GM19240 (cell line): ENCODE data around the gene SOX12.
"Not testable (repeated sequence)": the region's sequence is repeated elsewhere in the genome, so short reads cannot be mapped to it uniquely, and the experiment has no call there.

Experiments
- DNase-seq: peaks from one replicate; pipeline ENCODE4 v3.0.0; 2011; ENCODE audit warnings: low spot score; ENCODE audit not compliant: insufficient read length

Gene SOX12

DNA sequence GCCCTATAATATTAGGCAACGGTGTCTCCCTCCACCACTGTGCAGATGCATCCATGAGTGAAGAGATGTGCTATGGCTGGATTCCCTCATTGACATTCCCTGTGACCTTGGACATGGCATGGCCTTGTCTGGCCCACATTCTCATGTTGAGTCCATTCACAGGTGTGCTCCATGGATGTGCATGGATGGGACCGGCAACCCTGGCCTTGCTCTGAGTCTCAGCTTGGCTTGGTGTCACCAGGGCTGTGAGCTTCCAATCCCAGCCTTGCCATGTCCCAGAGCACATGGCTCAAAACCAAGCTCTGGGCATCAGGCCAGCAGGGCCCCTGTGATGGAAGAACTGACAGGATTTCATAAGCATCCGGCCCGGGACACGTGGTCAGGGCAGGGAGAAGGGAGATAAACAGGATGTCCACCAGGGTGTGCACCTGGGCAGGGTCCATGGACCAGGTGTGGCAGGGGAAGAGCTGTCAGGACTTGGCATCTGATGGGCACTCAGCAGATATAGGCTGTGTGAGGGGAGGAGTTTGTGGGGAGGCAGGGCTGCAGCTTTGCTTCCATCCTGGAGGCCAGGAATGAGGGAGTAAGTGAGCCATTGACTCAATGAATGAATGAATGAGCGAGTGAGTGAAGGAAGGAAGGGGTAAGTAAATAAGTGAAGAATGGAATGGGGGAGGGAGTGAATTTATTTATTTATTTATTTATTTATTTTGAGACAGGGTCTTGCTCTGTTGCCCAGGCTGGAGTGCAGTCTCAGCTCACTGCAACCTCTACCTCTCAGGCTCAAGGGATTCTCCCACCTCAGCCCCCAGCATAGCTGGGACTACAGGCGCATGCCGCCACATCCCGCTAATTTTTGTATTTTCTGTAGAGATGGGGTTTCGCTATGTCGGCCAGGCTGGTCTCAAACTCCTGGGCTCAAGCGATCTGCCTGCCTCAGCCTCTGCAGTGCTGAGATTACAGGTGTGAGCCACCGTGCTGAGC lies 37.2 kb downstream of the SOX12 start:
- no peak for DNase-seq

DNA sequence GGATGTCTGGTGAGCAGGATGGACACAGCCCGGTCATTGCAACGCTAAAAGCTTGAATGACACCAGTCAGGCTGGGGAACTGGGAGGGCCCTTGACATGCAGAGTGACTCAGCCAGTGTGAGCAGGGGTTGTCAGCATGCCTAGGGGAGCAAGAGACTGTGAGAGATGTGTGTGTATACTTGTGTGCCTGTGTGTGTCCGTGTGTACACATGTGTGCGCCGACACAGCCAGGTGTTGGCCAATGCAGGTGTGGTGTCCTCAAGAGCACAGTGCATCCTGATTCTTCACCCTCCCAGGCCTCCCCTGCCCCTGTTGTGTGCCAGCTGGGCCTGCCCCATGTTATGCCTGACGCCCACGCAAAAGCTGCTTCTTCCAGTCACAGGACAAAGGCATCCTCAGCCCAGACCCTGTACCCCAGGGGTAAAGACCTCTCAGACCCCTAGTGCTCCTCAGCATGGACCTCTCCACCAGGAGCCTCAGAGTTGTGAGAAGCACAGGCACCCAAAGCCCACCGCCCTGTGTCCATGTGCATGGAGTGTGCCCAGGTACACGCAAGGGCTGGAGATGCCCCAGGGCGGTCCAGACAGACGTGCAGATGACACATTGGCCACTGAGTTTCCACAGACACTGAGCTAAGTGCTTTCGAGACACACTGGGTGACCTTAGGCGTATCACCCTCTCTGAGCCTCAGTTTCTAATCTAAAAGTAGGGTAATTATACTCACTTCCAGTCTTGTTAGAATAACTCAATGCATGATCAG lies 38.1 kb downstream of the SOX12 start:
- no peak for DNase-seq

DNA sequence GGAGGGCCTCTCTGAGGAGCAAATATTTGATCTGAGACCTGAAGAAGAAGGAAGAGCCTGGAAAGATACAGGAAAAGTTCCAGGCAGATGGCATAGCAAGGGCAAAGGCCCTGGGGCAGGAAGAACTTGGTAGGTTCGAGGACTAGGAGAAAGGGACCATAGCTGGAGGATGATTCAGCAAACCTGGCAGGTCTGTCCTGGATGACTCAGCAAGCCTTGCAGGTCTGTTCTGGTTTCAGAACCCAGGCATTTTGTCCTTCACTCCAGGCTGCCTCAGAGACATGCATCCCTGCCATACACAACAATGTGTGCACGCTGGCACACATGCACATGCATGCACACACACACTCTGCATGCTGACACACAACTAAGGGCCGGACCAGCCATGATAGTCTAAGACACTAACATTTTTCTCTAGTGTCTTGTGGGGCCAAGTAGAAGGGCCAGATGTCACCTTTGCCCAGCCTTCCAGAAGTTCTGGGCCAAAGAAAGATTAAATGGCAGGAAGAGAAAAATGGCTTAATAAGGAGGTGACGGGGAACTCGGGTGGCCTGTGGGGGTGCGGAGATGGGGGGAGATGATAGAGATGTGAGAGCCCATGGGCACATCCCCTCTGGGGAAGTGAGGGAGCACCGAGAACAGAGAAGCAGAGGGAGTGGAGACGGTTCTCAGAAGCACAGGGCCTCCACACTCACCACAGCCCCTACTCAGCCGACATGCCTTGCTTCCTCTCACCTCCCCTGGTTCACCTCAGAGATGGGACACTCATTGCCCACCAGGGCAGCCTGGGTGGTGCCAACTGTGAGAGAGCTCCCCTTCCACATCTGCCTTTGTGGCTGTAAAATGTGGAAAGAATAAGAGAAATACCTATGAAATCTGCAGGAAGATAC lies 39.8 kb downstream of the SOX12 start:
- DNase-seq: no peak

DNA sequence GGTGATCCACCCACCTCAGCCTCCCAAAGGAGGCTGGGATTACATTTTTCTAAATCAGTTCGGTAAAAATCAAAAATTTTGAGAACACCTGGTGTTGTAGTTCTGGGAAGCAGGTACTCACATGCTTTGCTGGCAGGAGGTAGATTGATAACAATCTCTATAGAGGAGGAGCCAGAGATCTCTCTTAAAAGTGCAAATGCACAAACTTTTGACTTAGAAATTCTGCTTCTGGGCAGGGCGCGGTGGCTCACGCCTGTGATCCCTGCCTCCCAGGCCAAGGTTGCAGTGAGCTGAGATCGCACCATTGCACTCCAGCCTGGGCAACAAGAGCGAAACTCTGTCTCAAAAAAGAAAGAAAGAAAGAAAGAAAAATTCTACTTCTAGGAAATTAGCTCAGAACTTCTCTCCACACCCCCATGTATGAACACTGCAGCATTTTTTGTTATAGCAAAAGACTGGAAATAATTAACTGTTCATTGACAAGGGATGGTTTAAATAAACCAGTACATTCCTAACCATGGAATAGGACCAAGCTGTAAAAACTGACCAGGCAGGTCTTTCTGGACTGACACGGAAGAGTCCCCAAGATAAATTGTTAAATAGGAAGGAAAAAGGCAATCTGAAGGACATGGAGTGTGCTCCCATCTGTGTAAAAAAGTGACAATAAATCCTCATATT lies 40.8 kb downstream of the SOX12 start:
- DNase-seq: no peak

DNA sequence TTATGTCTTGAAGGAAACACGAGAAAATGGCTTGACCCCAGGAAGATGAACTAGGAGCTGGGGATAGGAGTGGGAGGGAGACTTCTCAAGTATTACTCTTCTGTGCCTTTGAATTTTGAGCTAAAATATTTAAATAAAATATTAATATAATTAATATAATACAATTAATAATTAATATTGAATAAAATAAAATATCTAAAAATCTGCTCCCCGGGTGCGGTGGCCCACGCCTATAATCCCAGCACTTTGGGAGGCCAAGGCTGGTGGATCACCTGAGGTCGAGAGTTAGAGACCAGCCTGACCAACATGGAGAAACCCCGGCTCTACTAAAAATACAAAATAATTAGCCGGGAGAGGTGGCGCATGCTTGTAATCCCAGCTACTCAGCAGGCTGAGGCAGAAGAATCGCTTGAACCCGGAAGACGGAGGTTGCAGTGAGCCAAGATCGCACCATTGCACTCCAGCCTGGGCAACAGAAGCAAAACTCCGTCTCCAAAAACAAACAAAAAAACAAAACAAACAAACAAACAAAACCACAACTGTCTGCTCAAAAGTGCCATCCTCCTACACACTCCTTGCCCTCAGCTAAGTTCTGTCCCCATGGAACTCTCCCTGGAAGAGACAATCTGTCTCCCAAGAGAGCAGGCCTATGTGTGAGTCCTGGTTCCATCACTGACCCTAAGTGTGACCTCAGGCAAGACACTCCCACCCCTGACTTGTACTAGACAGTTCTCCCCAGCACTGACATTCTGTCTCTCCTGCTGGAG lies 41.5 kb downstream of the SOX12 start:
- DNase-seq: no peak

DNA sequence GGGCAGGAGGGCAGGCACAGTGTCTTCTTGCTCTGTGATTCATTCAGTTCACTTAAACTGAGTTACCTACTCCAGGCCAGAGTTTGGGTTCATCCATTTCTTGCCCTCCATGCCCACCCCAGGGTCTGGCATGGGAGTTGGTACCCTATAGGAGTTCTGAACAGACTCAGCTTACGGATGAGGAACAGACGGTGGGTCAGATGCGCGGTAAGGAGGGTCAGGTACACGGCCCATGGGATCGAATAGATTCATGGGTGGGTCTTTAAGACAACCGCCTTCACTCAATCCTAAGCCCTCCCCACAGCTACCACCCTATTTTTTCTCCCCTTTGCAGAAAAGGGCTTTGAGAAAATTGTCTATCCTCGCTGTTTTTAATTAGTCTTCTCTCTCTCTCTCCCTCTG lies 42.1 kb downstream of the SOX12 start:
- no peak for DNase-seq

DNA sequence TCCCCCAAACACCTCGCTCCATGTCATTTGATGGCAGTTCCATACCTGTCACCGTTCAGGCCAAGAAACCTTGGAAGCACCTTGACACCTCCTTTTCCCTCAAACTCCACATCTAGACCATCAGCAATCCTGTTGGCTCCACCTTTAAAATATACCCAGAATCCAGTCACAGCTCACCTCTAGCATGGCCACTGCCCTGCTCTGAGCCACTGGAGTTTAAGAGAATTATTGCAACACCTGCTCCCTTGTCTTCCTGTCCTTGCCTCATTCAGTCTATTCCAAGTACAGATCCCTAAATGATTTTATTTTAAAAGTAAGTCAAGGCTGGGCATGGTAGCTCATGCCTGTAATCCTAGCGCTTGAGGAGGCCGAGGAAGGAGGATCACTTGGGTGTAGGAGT lies 43.6 kb downstream of the SOX12 start:
- DNase-seq: no peak

DNA sequence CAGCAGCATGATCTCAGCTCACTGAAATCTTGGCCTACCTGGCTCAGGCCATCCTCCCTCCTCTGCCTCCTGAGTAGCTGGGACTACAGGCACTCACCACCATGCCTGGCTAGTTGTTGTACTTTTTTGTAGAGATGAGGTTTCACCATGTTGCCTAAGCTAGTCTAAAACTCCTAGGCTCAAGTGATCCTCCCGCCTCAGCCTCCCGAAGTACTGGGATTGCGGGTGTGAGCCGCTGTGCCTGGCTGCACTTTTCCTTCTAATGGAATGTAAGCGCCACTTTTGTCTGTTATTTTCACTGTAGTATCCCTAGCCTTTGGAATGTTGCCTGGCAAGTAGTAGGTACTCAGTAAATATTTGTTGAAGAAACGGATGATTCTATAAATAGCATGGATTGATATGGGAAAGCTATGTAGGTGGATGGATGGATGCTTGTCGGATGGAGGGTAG lies 44.8 kb downstream of the SOX12 start:
- no peak for DNase-seq

DNA sequence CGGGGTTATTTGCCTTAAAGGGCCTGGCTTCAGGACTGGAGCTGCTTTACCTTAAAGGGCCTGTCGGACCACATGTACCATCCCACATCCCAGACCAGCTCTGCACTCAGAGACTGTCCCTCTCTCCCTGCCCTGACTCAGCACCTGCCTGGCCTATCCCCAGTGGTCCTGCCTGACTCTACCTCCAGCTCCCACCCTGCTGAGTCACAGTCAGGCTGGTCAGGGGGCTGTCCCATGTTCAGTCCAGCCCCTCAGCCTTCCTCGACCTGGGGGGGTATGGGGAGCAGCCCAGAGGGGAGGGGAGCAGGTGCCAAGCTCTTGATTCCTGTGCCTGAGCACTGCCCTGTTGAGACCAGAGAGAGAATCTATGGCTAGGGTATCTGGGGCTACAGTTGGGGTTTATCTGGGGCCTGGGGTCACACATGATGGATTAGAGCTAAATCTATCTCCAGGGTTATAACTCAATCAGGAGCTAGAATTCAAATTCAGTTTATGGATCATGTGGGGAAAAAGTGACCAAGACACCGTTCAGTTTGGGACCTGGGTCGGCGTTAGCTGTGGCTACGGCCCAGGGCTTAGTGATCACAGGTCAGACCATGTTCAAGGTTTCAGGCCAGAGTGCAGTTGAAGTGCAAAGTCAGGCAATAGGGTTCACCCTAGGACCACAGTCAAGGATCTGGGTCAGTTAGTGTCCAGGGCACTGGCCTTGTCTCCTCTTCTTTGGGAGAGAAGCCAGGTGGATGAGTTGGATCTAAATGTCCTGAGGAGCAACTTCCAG lies 45.8 kb downstream of the SOX12 start:
- no peak for DNase-seq

DNA sequence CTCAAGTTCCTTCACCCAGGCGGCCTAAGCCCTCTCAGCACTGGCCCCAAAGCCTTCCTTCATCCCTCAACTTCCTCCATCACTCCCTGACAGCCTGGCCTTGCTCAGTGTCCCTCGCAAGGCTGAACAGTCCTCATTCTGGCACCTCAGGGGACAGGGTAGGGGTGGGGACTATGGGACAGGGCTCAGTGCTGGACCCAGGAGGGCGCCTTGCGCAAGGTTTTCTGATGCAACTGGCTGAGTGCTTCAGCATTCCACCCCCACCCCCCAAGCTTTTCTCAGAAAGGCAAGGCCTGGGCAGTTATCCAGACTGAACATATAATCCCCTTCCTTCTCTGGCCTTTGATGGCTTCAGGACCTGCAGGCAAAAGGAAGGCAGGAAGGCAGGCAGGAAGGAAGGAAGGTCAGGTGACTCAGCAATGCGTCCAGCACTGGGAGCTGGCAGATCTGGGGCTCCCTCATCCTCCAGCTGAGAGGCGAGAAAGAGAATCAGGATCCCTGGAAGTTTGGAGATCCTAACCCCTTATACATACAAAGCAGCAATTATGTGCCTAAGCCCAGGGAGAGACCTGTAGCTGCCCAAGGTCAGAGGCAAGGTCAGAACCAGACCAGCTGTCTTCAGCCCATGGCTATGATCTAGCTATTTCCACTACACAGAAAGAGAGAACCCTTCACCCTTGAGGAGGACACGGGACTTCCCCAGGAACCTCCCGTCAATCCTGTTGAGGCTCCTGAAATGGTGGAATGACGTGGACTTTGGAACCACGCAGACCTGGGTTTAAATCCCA lies 46.6 kb downstream of the SOX12 start:
- DNase-seq: no peak

DNA sequence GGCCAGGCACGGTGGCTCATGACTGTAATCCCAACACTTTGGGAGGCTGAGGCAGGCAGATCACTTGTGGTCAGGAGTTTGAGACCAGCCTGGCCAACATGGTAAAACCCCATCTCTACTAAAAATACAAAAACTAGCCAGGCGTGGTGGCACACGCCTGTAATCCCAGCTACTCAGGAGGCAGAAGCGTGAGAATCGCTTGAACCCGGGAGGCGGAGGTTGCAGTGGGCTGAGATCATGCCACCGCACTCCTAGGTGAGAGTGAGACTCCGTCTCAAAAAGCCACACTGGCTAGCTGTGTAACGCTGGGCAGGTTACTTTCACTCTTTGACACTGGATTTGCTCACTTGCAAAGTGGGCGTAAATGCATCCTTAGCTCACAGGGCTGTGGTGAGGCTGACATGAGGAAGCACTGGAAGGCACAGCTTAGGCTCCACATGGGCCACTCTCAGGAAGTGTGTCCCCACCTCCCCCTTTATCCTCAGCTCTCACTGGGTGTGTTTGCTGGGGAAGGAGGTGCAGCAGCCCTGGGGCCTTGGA lies 47.3 kb downstream of the SOX12 start:
- DNase-seq: not testable (repeated sequence)

DNA sequence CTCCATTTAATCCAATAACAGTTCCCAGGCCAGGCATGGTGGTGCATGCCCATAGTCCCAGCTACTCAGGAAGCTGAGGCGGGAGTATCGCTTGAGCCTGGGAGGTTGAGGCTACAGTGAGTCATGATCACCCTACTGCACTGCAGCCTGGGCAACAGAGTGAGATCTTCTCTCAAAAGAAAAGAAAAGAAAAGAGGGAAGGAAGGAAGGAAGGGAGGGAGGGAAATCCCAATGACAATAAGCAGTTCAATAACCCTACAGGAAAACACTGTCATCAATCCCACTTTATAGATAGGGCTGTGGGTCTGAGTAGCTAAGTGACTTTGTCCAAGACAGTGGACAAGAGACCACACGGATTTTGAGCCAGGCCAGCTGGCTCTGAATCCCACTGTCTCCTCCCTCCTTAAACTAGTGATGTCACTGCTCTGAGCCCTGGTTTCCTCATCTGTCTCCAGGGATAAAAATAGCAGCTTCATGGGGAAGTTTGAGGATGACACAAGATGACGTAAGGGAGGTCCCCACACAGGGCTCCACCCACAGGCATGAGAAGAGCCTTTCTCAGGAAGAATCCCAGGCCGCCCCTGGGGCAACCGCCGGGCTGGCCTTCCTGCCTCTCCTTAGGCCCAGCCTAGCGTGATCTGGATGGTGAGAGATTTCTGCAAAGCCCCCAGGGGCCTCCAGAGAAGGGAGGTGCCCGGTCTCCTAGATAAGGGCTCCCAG lies 48.0 kb downstream of the SOX12 start:
- DNase-seq: no peak

DNA sequence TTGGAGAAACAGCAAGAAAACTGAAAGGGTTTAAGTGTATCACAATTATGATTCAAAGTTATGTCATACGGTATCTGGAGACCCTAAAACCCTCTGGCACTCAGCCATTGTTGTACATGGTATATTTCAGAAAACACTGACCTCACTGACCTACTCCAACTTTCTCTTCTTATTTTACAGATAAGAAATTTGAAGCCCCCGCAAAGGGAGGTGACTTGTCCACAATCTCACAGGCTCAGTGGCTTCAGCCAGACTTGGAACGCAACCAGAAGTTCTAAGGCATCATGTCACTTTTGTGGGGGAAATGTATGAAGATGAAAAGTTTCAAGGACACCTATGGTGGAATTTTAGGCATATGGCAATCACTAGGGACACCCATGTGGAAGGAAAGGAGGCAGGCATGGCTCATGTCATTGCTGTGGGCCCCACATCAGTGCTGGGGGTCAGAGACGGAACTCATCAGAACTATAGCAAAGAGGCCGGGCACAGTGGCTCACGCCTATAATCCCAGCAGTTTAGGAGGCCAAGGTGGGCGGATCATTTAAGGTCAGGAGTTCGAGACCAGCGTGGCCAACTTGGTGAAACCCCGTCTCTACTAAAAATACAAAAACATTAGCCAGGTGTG lies 50.0 kb downstream of the SOX12 start:
- DNase-seq: no peak

DNA sequence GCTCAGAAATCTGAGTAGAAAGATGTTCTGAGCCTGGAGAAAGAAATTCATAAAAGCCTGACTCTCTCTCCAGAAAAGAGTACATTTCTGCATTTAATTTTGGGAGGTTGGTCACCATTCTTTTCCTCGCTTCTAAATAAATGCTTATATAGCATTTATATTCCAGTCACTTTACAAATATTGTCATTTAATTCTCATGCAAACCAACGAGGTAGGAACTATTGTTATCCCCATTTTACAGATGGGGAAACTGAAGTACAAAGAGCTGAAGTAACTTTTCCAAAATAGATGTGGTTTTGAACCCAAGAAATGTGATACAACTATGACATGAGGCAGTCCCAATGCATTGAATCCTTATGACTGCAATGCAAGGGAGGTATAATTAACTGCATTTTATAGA lies 50.7 kb downstream of the SOX12 start:
- DNase-seq: no peak

DNA sequence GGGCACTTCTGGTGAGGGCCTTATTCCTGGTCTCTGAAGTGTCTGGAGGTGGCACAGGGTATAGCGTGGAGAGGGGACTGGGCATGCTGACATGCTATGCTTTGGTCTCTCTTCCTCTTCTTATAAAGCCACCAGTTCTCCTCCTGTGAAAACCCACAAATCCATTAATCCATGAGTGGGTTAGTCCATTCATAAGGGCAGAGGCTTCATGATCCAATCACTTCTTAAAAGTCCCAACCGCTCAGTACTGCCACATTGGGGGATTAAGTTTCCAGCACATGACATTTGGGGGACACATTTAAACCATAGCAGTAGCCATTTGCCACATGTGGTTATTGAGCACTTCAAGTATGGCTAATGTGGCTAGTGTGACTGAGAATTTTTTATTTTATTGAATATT lies 51.4 kb downstream of the SOX12 start:
- DNase-seq: no peak

DNA sequence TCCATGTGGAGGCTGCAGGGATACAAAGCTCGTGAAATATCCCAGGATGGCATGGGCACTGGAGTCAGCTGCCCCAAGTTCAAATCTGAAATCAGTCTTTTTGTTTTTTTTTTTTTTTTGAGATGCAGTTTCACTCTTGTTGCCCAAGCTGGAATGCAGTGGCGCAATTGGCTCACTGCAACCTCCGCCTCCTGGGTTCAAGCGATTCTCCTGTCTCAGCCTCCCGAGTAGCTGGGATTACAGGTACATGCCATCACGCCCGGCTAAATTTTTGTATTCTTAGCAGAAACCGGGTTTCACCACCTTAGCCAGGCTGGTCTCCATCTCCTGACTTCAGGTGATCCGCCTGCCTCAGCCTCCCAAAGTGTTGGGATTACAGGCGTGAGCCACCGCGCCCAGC lies 52.2 kb downstream of the SOX12 start:
- not testable (repeated sequence) for DNase-seq

DNA sequence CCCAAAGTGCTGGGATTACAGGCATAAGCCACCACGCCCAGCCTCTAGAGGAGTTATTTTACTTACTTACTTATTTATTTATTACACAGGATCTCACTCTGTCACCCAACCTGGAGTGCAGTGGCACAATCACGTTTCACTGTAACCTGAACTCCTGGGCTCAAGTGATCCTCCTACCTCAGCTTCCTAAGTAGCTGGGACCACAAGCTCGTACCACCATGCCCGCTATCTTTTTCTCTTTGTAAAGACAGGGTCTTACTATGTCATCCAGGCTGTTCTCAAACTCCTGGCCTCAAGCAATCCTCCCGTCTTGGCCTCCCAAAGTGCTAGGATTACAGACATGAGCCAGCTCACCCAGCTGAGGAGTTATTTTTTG lies 53.6 kb downstream of the SOX12 start:
- DNase-seq: no peak
